Fibroblast of skin of abdomen (primary cell): ENCODE data around the gene TDP1.

Experiments
- DNase-seq: peaks from one replicate; pipeline ENCODE4 v3.0.0-alpha.2; 2013

The TDP1 gene

GRCh38 chr14:89941830-89942377, 13.8 kb upstream of the TDP1 start:
- no peak for DNase-seq

GRCh38 chr14:89947344-89947743, 8.4 kb upstream of the TDP1 start:
- DNase-seq: no peak

- no peak for DNase-seq
These were observed 3.2 kb upstream of the TDP1 start for GRCh38 chr14:89952576-89952975.

- no peak for DNase-seq
These were observed 2.1 kb upstream of the TDP1 start for GRCh38 chr14:89953602-89954001.

- DNase-seq: peak; percentile 99
These were observed 1.4 kb upstream of the TDP1 start, which contains the start of gene EFCAB11 for GRCh38 chr14:89954070-89955021. Gene EFCAB11, minus strand, starts transcription at chr14:89954730. Its CDS starts 70 bp downstream, at chr14:89954660.

GRCh38 chr14:89955022-89955744, 544 bp upstream of the TDP1 start:
- DNase-seq: no peak

GRCh38 chr14:89956661-89957009, 908 bp downstream of the TDP1 start:
- DNase-seq: no peak

GRCh38 chr14:89957376-89957775, 1.6 kb downstream of the TDP1 start:
- no peak for DNase-seq

GRCh38 chr14:89957791-89958190, 2.1 kb downstream of the TDP1 start:
- DNase-seq: no peak

- no peak for DNase-seq
These were observed 3.2 kb downstream of the TDP1 start for GRCh38 chr14:89958966-89959365.

- DNase-seq: no peak
These were observed 4.2 kb downstream of the TDP1 start for GRCh38 chr14:89959853-89960445.

- DNase-seq: no peak
These were observed 5.2 kb downstream of the TDP1 start for GRCh38 chr14:89960914-89961313.

- DNase-seq: no peak
These were observed 7.7 kb downstream of the TDP1 start for GRCh38 chr14:89963288-89963978.

- no peak for DNase-seq
These were observed 10.1 kb downstream of the TDP1 start for GRCh38 chr14:89965839-89966238.

- DNase-seq: peak; percentile 58
These were observed 17.6 kb downstream of the TDP1 start for GRCh38 chr14:89973234-89973823.

GRCh38 chr14:89977668-89978067, 21.9 kb downstream of the TDP1 start:
- no peak for DNase-seq

- DNase-seq: no peak
These were observed 22.9 kb downstream of the TDP1 start for GRCh38 chr14:89978656-89979055.

GRCh38 chr14:89983375-89983774, 27.6 kb downstream of the TDP1 start:
- DNase-seq: no peak

GRCh38 chr14:89986462-89987160, 30.9 kb downstream of the TDP1 start:
- DNase-seq: no peak

- DNase-seq: no peak
These were observed 31.4 kb downstream of the TDP1 start for GRCh38 chr14:89987161-89987475.

- DNase-seq: no peak
These were observed 33.1 kb downstream of the TDP1 start for GRCh38 chr14:89988787-89989186.

- DNase-seq: no peak
These were observed 34.5 kb downstream of the TDP1 start for GRCh38 chr14:89990218-89990617.
